ENCODE data around the gene FHL1.

DNA sequence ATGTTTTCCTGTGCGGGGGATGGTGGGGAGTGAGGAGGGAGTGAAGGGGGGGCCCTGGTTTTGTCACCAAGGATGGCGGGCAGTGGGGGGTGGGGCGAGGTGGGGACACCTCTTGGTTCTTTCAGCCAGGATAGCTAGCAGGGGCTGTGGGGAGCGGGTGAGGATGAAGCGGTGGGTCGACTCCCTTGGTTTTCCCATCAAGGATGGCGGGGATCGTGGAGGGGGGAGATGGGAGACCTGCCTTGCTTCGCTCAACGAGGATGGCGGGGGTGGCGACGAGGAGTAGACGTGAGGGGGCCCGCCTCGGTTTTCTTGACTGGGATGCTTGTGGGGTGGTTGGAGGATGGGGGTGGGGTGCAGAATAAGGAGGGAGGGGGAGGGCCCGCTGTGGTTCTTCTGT is 643 bp downstream of the FHL1 start:
- TF ChIP-seq, protein P1, sequence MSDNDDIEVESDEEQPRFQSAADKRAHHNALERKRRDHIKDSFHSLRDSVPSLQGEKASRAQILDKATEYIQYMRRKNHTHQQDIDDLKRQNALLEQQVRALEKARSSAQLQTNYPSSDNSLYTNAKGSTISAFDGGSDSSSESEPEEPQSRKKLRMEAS (IDR thresholded peaks at IDR 0.05; ENCODE audit: low read depth, low read length): no peak
- TF ChIP-seq POLR2A (IDR thresholded peaks at IDR 0.05; ENCODE audit: extremely low read depth, insufficient read length): no peak
- TF ChIP-seq CTCF (IDR thresholded peaks at IDR 0.05; ENCODE audit: low read depth, low read length): no peak
